ENCODE data around the gene ZNF423.

ZNF423 gene

GRCh38 chr16:49533422-49533821, 322.5 kb downstream of the ZNF423 start:
- TF ChIP-seq TAF1 (IDR thresholded peaks at IDR 0.05; ENCODE audit: borderline replicate concordance, insufficient read depth, low read length) = no peak
- no peak for TF ChIP-seq POLR2AphosphoS5 (IDR thresholded peaks at IDR 0.05; ENCODE audit: low read depth, low read length)
- TF ChIP-seq FOXP2 (optimal IDR thresholded peaks at IDR 0.05; ENCODE audit: borderline replicate concordance, extremely low read depth, extremely low read length, insufficient read depth) = no peak
- TF ChIP-seq SIN3A (IDR thresholded peaks at IDR 0.05; ENCODE audit: borderline replicate concordance, insufficient read depth, low read length) = no peak
- no peak for TF ChIP-seq REST (IDR thresholded peaks at IDR 0.05; ENCODE audit: insufficient read depth in 1 of 2, low read depth in 2 of 2, low read length in 2 of 2)

DNA sequence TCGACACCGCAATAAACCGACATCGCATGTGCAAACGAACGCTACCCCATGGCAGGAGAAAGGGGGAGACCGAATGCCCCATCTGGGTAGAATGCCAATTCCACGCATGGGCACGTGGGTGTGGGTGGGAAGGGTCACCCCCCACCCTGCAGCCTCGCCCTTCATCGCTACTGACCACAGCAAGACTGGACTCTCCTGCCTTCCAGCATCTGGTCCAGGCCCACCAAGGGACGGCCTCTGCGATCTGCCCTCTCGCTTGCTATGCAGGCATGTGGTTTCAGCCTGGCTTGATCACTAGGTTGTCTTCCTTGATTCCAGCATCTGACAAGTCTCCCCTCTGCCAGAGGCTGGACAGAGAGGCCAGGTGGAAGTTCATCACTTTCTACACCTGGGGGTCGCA, 323.0 kb downstream of the ZNF423 start:
- TF ChIP-seq SIN3A (IDR thresholded peaks at IDR 0.05; ENCODE audit: borderline replicate concordance, insufficient read depth, low read length) (no peak), FOXP2 (optimal IDR thresholded peaks at IDR 0.05; ENCODE audit: borderline replicate concordance, extremely low read depth, extremely low read length, insufficient read depth) (no peak), REST (IDR thresholded peaks at IDR 0.05; ENCODE audit: insufficient read depth in 1 of 2, low read depth in 2 of 2, low read length in 2 of 2) (no peak), POLR2AphosphoS5 (IDR thresholded peaks at IDR 0.05; ENCODE audit: low read depth, low read length) (no peak), TAF1 (IDR thresholded peaks at IDR 0.05; ENCODE audit: borderline replicate concordance, insufficient read depth, low read length) (no peak)

- TF ChIP-seq REST (IDR thresholded peaks at IDR 0.05; ENCODE audit: insufficient read depth in 1 of 2, low read depth in 2 of 2, low read length in 2 of 2) (no peak), SIN3A (IDR thresholded peaks at IDR 0.05; ENCODE audit: borderline replicate concordance, insufficient read depth, low read length) (no peak), TAF1 (IDR thresholded peaks at IDR 0.05; ENCODE audit: borderline replicate concordance, insufficient read depth, low read length) (no peak)
Measured at GRCh38 chr16:49531931-49532840, 323.7 kb downstream of the ZNF423 start.

DNA sequence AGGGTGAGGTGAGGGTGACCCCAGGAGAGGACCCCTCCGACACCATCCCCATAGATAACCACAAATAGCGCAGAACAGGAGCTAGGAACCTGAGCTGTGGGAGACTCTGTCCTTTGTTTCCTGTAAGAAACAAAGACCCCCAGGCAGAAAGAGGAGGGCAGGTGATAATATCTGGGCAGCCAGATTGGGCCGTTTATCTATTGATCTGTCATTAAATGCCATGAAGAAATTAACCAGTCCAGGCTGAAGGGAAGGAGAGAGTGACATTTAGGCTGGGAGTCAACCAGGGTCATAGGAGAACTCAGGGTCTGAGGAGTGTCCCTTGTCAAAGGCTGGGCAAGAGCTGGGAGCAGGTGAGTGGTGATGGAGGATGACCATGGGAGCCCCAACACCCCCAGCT, 324.5 kb downstream of the ZNF423 start:
- TF ChIP-seq REST (IDR thresholded peaks at IDR 0.05; ENCODE audit: insufficient read depth in 1 of 2, low read depth in 2 of 2, low read length in 2 of 2) (no peak), POLR2AphosphoS5 (IDR thresholded peaks at IDR 0.05; ENCODE audit: low read depth, low read length) (no peak), SIN3A (IDR thresholded peaks at IDR 0.05; ENCODE audit: borderline replicate concordance, insufficient read depth, low read length) (no peak), TAF1 (IDR thresholded peaks at IDR 0.05; ENCODE audit: borderline replicate concordance, insufficient read depth, low read length) (no peak), FOXP2 (optimal IDR thresholded peaks at IDR 0.05; ENCODE audit: borderline replicate concordance, extremely low read depth, extremely low read length, insufficient read depth) (no peak)

All from PFSK-1 (cell line).